GM19397 (cell line): ENCODE measurements around the gene PMS1.
"Not testable (repeated sequence)": the region's sequence is repeated elsewhere in the genome, so short reads cannot be mapped to it uniquely, and the experiment has no call there.

Source experiments
- ATAC-seq: cut with Tn5 transposase; IDR thresholded peaks from one replicate; pipeline ENCODE4 v1.9.1; 2021; ENCODE audit warnings: mild to moderate bottlenecking, moderate library complexity; ENCODE audit not compliant: unreplicated experiment

Gene PMS1

GRCh38 chr2:189860161-189860560 lies 75.9 kb downstream of the PMS1 start:
- ATAC-seq = no peak

- ATAC-seq = no peak
Measured at GRCh38 chr2:189862751-189863150, 78.5 kb downstream of the PMS1 start.

GRCh38 chr2:189865826-189866225 lies 81.6 kb downstream of the PMS1 start:
- ATAC-seq = no peak

GRCh38 chr2:189866296-189866695 lies 82.0 kb downstream of the PMS1 start:
- ATAC-seq = no peak

GRCh38 chr2:189868896-189869295 lies 84.6 kb downstream of the PMS1 start:
- ATAC-seq = no peak

GRCh38 chr2:189870381-189871085 lies 86.3 kb downstream of the PMS1 start:
- no peak for ATAC-seq

GRCh38 chr2:189873696-189874095 lies 89.4 kb downstream of the PMS1 start:
- ATAC-seq = no peak

GRCh38 chr2:189874586-189875320 lies 90.5 kb downstream of the PMS1 start:
- no peak for ATAC-seq

GRCh38 chr2:189876271-189876670 lies 92.0 kb downstream of the PMS1 start:
- ATAC-seq = no peak

- no peak for ATAC-seq
Measured at GRCh38 chr2:189879716-189880081, 95.4 kb downstream of the PMS1 start.

GRCh38 chr2:189880429-189880828 lies 96.2 kb downstream of the PMS1 start:
- ATAC-seq = no peak

GRCh38 chr2:189880832-189881492 lies 96.7 kb downstream of the PMS1 start:
- no peak for ATAC-seq

- ATAC-seq = no peak
Measured at GRCh38 chr2:189885368-189885767, 101.1 kb downstream of the PMS1 start.

- not testable (repeated sequence) for ATAC-seq
Measured at GRCh38 chr2:189892546-189893294, 108.5 kb downstream of the PMS1 start.

- ATAC-seq = no peak
Measured at GRCh38 chr2:189896809-189897208, 112.6 kb downstream of the PMS1 start.

- ATAC-seq = no peak
Measured at GRCh38 chr2:189899101-189899500, 114.9 kb downstream of the PMS1 start.

GRCh38 chr2:189900726-189901125 lies 116.5 kb downstream of the PMS1 start:
- no peak for ATAC-seq

- no peak for ATAC-seq
Measured at GRCh38 chr2:189901664-189902063, 117.4 kb downstream of the PMS1 start.

- no peak for ATAC-seq
Measured at GRCh38 chr2:189913821-189914220, 129.6 kb downstream of the PMS1 start.

GRCh38 chr2:189916651-189917050 lies 132.4 kb downstream of the PMS1 start:
- ATAC-seq = no peak
